Kasumi-1 (cell line): ENCODE data around the gene CYP27B1.
"Not testable (repeated sequence)": the region's sequence is repeated elsewhere in the genome, so short reads cannot be mapped to it uniquely, and the experiment has no call there.

ENCODE experiments used
- DNase-seq, 2 experiments: peaks; one replicate each; lab custom pipeline; 2025; lab: John Stamatoyannopoulos, UW

The CYP27B1 gene

GRCh38 chr12:57722716-57723629, 43.9 kb downstream of the CYP27B1 start:
- no peak for DNase-seq

- DNase-seq: not testable (repeated sequence)
These were observed 44.9 kb downstream of the CYP27B1 start for GRCh38 chr12:57721846-57722608.

- no peak for DNase-seq
These were observed 46.0 kb downstream of the CYP27B1 start for GRCh38 chr12:57720606-57721595.

- no peak for DNase-seq
These were observed 46.9 kb downstream of the CYP27B1 start for GRCh38 chr12:57719777-57720605.

- no peak for DNase-seq
These were observed 48.0 kb downstream of the CYP27B1 start for GRCh38 chr12:57718641-57719528.

GRCh38 chr12:57717846-57718640, 48.8 kb downstream of the CYP27B1 start:
- no peak for DNase-seq

- DNase-seq: no peak
These were observed 49.7 kb downstream of the CYP27B1 start for GRCh38 chr12:57717131-57717530.

GRCh38 chr12:57716305-57716704, 50.6 kb downstream of the CYP27B1 start:
- DNase-seq: no peak

- no peak for DNase-seq
These were observed 51.1 kb downstream of the CYP27B1 start for GRCh38 chr12:57715786-57716185.

- DNase-seq: not testable (repeated sequence)
These were observed 51.7 kb downstream of the CYP27B1 start for GRCh38 chr12:57715036-57715748.

GRCh38 chr12:57713209-57713608, 53.7 kb downstream of the CYP27B1 start:
- no peak for DNase-seq

- no peak for DNase-seq
These were observed 54.2 kb downstream of the CYP27B1 start for GRCh38 chr12:57712701-57713100.
